DND-41 (cell line): ENCODE results near the gene TMEM164.

Source experiments
- EZH2 ChIP-seq: IDR thresholded peaks from 3 replicates; pipeline ENCODE4 v1.6.1; 2012; ENCODE audit warnings: borderline replicate concordance, low read depth, mild to moderate bottlenecking, moderate library complexity, low read length, inconsistent platforms; ENCODE audit not compliant: severe bottlenecking
- TF ChIP-seq, protein P1 (sequence below): IDR thresholded peaks from 2 replicates; pipeline ENCODE4 v1.5.1; 2012; ENCODE audit warnings: borderline replicate concordance, low read length, moderate library complexity, mild to moderate bottlenecking; ENCODE audit not compliant: poor library complexity, severe bottlenecking; ENCODE audit errors: extremely low read depth

GRCh38 chrX:110215411-110215810 is 212.5 kb downstream of the TMEM164 start:
- no peak for TF ChIP-seq EZH2
- TF ChIP-seq, protein P1, sequence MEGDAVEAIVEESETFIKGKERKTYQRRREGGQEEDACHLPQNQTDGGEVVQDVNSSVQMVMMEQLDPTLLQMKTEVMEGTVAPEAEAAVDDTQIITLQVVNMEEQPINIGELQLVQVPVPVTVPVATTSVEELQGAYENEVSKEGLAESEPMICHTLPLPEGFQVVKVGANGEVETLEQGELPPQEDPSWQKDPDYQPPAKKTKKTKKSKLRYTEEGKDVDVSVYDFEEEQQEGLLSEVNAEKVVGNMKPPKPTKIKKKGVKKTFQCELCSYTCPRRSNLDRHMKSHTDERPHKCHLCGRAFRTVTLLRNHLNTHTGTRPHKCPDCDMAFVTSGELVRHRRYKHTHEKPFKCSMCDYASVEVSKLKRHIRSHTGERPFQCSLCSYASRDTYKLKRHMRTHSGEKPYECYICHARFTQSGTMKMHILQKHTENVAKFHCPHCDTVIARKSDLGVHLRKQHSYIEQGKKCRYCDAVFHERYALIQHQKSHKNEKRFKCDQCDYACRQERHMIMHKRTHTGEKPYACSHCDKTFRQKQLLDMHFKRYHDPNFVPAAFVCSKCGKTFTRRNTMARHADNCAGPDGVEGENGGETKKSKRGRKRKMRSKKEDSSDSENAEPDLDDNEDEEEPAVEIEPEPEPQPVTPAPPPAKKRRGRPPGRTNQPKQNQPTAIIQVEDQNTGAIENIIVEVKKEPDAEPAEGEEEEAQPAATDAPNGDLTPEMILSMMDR, result no peak
